DOHH2 (cell line): Measurements from ENCODE around the gene SMAP1.

Experiments used
- H3F3A ChIP-seq: fragments of 200-600 bp; sonication (generic), shearing (Covaris generic); 2 replicates; pipeline ENCODE4 v1.6.0; 2016; ENCODE audit warnings: antibody characterized with exemption, mild to moderate bottlenecking; ENCODE audit not compliant: control insufficient read depth, insufficient read depth
- H3K27ac ChIP-seq: fragments of 200-600 bp; sonication (generic); 2 replicates; pipeline ENCODE4 v1.5.1; 2014; ENCODE audit warnings: low read depth, mild to moderate bottlenecking, low read length, moderate library complexity
- H3K27me3 ChIP-seq: fragments of 200-600 bp; sonication (generic); 2 replicates; pipeline ENCODE4 v1.6.1; 2014; ENCODE audit warnings: mild to moderate bottlenecking, low read length, mixed read lengths; ENCODE audit not compliant: control insufficient read depth
- H3K36me3 ChIP-seq: fragments of 200-600 bp; sonication (generic); 2 replicates; pipeline ENCODE4 v1.6.1; 2014; ENCODE audit warnings: mild to moderate bottlenecking, low read length, moderate library complexity, mixed read lengths; ENCODE audit not compliant: control insufficient read depth
- H3K4me1 ChIP-seq: fragments of 200-600 bp; sonication (generic); 2 replicates; pipeline ENCODE4 v1.6.1; 2014; ENCODE audit warnings: mild to moderate bottlenecking, low read length, mixed read lengths; ENCODE audit not compliant: control insufficient read depth
- H3K4me2 ChIP-seq: fragments of 200-600 bp; sonication (generic); 2 replicates; pipeline ENCODE4 v1.6.0; 2014; ENCODE audit warnings: mild to moderate bottlenecking, low read length, moderate library complexity
- H3K4me3 ChIP-seq: fragments of 200-600 bp; sonication (generic); 2 replicates; pipeline ENCODE4 v1.5.1; 2014; ENCODE audit warnings: mild to moderate bottlenecking, low read length, mixed read lengths
- H3K79me2 ChIP-seq: fragments of 200-600 bp; sonication (generic); 2 replicates; pipeline ENCODE4 v1.6.1; 2014; ENCODE audit warnings: mild to moderate bottlenecking, low read length, mixed read lengths; ENCODE audit not compliant: control insufficient read depth
- H3K9me2 ChIP-seq: fragments of 200-600 bp; sonication (generic); replicated peaks from 2 replicates; pipeline ENCODE4 v1.6.1; 2014; ENCODE audit warnings: mild to moderate bottlenecking, low read length, mixed read lengths; ENCODE audit not compliant: control insufficient read depth
- H3K9me3 ChIP-seq: fragments of 200-600 bp; sonication (generic); 2 replicates; pipeline ENCODE4 v1.6.1; 2014; ENCODE audit warnings: antibody characterized with exemption, low read length, mixed read lengths; ENCODE audit not compliant: control insufficient read depth, insufficient read depth
- H4K20me1 ChIP-seq: fragments of 200-600 bp; sonication (generic); 2 replicates; pipeline ENCODE4 v1.6.0; 2014; ENCODE audit warnings: low read depth, mild to moderate bottlenecking, antibody characterized with exemption, low read length, moderate library complexity; ENCODE audit not compliant: control insufficient read depth, insufficient read depth
- EZH2phosphoT487 ChIP-seq: fragments of 200-600 bp; sonication (generic); IDR thresholded peaks from 2 replicates; pipeline ENCODE4 v1.6.1; 2017; ENCODE audit warnings: borderline replicate concordance, mild to moderate bottlenecking, antibody characterized with exemption, low read length, moderate library complexity, mixed read lengths
- TF ChIP-seq, protein P1 (sequence below): fragments of 200-600 bp; sonication (generic); IDR thresholded peaks from one replicate; pipeline ENCODE4 v1.5.1; 2014; ENCODE audit warnings: antibody characterized with exemption, mild to moderate bottlenecking, low read depth, low read length; ENCODE audit not compliant: poor library complexity, severe bottlenecking

The SMAP1 gene

DNA sequence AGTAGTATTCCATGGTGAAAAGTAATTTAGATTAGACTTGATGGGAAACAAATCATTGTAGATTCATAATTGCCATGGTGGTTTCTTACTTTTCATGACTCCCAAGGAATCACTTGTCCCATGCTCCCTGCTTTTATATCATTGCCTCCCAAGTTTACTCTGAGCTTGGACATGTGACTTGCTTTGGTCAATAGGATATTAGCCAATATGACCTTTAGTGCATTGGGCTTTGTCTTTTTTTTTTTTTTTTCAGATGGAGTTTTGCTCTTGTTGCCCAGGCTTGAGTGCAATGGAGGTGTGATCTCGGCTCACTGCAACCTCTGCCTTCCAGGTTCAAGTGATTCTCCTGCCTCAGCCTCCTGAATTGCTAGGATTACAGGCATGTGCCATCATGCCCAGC lies 15.5 kb upstream of the SMAP1 start:
- Histone ChIP-seq H3K9me2 (no peaks in the 10 kb centered on the region), H3K4me2 (no peak overlapping the region), H3K79me2 (no peaks in the 10 kb centered on the region), H3K27ac (no peak overlapping the region), H3F3A (no peaks in the 10 kb centered on the region), H4K20me1 (no peaks in the 10 kb centered on the region), H3K27me3 (no peaks in the 10 kb centered on the region), H3K36me3 (no peaks in the 10 kb centered on the region), H3K9me3 (no peaks in the 10 kb centered on the region), H3K4me3 (no peak overlapping the region), H3K4me1 (no peaks in the 10 kb centered on the region)
- no peak for TF ChIP-seq EZH2phosphoT487
- TF ChIP-seq, protein P1, sequence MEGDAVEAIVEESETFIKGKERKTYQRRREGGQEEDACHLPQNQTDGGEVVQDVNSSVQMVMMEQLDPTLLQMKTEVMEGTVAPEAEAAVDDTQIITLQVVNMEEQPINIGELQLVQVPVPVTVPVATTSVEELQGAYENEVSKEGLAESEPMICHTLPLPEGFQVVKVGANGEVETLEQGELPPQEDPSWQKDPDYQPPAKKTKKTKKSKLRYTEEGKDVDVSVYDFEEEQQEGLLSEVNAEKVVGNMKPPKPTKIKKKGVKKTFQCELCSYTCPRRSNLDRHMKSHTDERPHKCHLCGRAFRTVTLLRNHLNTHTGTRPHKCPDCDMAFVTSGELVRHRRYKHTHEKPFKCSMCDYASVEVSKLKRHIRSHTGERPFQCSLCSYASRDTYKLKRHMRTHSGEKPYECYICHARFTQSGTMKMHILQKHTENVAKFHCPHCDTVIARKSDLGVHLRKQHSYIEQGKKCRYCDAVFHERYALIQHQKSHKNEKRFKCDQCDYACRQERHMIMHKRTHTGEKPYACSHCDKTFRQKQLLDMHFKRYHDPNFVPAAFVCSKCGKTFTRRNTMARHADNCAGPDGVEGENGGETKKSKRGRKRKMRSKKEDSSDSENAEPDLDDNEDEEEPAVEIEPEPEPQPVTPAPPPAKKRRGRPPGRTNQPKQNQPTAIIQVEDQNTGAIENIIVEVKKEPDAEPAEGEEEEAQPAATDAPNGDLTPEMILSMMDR = no peak

DNA sequence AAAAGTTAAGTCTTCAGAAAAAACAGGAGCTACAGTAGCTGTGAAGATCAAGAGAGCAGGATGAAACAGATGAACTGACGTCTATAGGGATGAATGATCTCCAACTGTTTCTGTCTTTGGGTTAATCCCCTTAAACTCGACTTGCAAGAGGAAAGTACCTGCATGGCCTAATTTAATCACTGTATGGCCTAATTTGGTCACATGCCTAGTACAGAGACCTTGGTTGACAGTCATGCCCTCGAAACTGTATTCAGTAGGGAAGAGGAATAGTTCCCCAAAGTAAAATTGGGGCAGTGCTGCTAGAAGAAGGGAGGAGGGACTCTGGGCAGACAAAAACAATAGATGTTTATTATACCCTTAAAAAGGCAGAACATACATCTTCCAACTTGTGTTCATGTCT lies 10.0 kb upstream of the SMAP1 start:
- Histone ChIP-seq H3K27me3 (no peaks in the 10 kb centered on the region), H3K27ac (no peak overlapping the region), H3K9me3 (no peaks in the 10 kb centered on the region), H3K36me3 (no peaks in the 10 kb centered on the region), H3K79me2 (no peaks in the 10 kb centered on the region), H3K4me1 (no peaks in the 10 kb centered on the region), H3K4me3 (no peak overlapping the region), H4K20me1 (no peaks in the 10 kb centered on the region), H3K4me2 (no peak overlapping the region), H3K9me2 (no peaks in the 10 kb centered on the region), H3F3A (no peaks in the 10 kb centered on the region)
- TF ChIP-seq, protein P1 = no peak
- TF ChIP-seq EZH2phosphoT487 = no peak

DNA sequence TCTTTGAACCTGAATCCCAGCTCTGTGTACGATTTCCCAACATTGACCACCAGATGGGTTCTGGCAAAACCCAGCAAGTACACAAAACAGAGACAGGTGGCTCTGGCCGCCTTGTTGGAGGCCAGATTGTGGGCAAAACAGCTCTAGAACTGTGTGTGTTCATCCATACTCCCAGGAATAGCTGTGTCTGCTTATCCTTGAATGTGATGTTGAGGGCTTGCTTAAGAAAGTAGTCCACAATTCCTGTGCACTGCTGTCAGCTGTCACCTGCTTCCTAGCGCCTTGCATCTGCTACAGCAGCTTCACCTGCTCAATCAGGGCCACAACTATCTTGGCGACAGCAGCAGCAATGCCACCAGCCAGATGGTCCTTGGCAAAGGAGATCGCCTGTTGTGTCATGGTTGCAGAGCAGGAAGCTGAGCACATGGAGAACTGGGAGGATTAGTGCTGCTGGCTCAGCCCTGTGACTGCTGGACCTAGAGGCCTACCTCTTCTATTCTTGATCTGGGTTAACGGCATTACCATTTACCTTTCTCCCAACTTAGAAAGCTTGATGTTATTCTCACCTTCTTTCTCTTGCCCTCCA lies 3.7 kb upstream of the SMAP1 start:
- Histone ChIP-seq H4K20me1 (no peaks in the 10 kb centered on the region), H3K36me3 (no peaks in the 10 kb centered on the region; the same call in 1 of the 2 replicates), H3K27ac (no peak overlapping the region), H3K4me2 (no peak overlapping the region), H3K4me3 (no peak overlapping the region), H3K79me2 (peaks cover 12% of the 10 kb centered on the region), H3F3A (no peaks in the 10 kb centered on the region; the same call in 1 of the 2 replicates), H3K9me3 (no peaks in the 10 kb centered on the region), H3K4me1 (peaks cover 13% of the 10 kb centered on the region), H3K9me2 (no peaks in the 10 kb centered on the region), H3K27me3 (no peaks in the 10 kb centered on the region)
- TF ChIP-seq EZH2phosphoT487 = no peak
- TF ChIP-seq, protein P1 = no peak
